Measurements from ENCODE around the gene CCDC201. TPM values are rescaled to one million over a fixed set of nuclear protein-coding genes. Genes with fewer than 3 reads are reported as not detected.
"Not testable (repeated sequence)": the region's sequence is repeated elsewhere in the genome, so short reads cannot be mapped to it uniquely, and the experiment has no call there.

Gene CCDC201
- total RNA-seq, 8 experiments from 2014 or later, result 0.09 to 0.28 (median 0.16) TPM; not detected in 4

- in situ Hi-C loops (cut with MboI; ENCODE audit: low pct_unique_long_range_greater_than_20kb in 2 of 9, low sequenced_read_pairs in 9 of 9, unreplicated experiment in 9 of 9); H3K4me3 ChIP-seq; ATAC-seq (replicated peaks in 6 of 8); H3K27ac ChIP-seq; H3K4me1 ChIP-seq (replicated peaks in 1 of 2): not testable (repeated sequence)
- no CpG with 5 or more reads among the region's 8 CpGs for WGBS, 10 experiments
Measured at GRCh38 chr7:45817016-45817415, 55.9 kb downstream of the CCDC201 start.

DNA sequence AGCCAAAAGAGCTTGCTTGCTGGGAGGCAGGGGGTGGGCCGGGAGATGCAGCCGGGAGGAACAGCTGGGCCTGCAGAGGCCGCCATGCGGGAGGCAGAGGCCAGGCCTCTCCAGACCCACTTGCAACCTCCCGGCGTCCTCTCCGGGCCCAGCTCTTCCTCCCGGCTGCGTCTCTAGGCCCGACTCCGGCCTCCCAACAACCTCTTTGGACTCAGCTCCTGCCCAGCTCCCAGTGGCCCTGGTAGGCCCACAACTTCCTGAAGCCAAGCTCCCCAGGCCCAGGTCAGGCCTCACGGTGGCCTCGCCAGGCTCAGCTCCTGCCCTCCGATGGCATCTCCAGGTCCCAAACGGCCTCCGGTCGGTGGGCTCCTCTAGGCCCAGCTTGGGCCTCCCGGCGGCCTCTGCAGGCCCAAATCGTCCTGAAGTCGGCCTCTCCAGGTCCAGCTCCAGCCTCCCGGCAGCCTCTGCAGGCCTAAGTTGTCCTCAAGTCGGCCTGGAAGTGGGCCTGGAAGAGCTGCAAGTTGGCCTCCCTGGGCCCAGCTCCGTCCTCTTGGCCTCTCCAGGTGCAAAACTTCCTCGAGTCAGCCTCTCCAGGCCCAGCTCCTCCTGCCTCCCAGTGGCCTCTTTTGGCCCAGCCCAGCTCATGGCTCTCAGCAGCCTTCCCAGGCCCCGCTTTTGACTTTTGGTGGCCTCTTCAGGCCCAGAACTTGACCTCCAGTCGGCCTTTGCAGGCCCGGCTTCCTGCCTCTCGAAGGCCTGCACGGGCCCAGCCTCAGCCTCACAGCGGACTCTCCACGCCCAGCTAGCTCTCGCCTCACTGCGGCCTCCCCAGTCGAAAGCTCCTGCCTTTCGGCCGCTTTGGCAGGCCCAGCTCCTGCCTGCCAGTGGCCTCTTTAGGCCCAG lies 58.4 kb downstream of the CCDC201 start:
- H3K27ac ChIP-seq; ATAC-seq (replicated peaks in 6 of 8); in situ Hi-C loops (cut with MboI; ENCODE audit: low pct_unique_long_range_greater_than_20kb in 2 of 9, low sequenced_read_pairs in 9 of 9, unreplicated experiment in 9 of 9); H3K4me3 ChIP-seq; H3K4me1 ChIP-seq (replicated peaks in 1 of 2): not testable (repeated sequence)
- 73 to 100% (median 88%) methylated on average over 1 to 8 of the region's 37 CpGs; no CpG with 5 or more reads in 4 of the 10 experiments for WGBS, 10 experiments

DNA sequence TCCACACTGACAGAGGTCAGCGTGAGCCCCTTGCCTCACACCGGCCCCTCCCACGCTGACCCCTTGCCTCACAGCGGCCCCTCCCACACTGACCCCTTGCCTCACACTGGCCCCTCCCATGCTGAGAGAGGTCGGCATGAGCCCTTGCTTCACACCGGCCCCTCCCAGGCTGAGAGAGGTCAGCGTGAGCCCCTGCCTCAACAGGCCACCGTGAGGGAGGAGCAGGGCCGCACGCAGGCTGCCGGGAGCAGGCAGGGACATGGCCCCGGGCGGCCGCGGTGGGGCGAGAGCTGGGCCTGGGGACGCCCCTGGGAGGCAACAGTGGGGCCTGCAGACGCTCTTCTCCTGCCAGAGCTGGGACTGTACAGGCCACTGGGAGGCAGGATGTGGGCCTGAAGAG lies 59.1 kb downstream of the CCDC201 start:
- H3K4me1 ChIP-seq (replicated peaks in 1 of 2); in situ Hi-C loops (cut with MboI; ENCODE audit: low pct_unique_long_range_greater_than_20kb in 2 of 9, low sequenced_read_pairs in 9 of 9, unreplicated experiment in 9 of 9): not testable (repeated sequence)
- WGBS, 10 experiments, result 60% methylated on average over 1 of the region's 18 CpGs; no CpG with 5 or more reads in 9 of the 10 experiments

DNA sequence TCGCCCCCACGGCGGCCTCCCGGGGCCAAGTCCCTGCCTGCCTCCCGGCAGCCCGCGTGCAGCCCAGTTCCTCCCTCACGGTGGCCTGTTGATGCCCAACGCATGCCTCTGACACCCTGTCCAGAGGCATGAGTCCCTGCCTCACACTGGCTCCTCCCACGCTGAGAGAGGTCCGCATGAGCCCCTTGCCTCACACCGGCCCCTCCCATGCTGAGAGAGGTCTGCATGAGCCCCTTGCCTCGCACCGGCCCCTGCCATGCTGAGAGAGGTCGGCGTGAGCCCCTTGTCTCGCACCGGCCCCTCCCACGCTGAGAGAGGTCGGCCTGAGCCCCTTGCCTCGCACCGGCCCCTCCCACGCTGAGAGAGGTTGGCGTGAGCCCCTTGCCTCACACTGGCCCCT lies 59.9 kb downstream of the CCDC201 start:
- in situ Hi-C loops (cut with MboI; ENCODE audit: low pct_unique_long_range_greater_than_20kb in 2 of 9, low sequenced_read_pairs in 9 of 9, unreplicated experiment in 9 of 9), result no loop called here
- ATAC-seq (replicated peaks in 6 of 8), result no peak
- Histone ChIP-seq H3K27ac (no peak overlapping the region), H3K4me3 (no peak overlapping the region), H3K4me1 (replicated peaks in 1 of 2) (no peaks in the 10 kb centered on the region)
- no CpG with 5 or more reads among the region's 24 CpGs for WGBS, 10 experiments

More for the DNA sequence above, 59.1 kb downstream of the CCDC201 start:
- H3K4me3 ChIP-seq; H3K27ac ChIP-seq; ATAC-seq (replicated peaks in 6 of 8): not testable (repeated sequence)

DNA sequence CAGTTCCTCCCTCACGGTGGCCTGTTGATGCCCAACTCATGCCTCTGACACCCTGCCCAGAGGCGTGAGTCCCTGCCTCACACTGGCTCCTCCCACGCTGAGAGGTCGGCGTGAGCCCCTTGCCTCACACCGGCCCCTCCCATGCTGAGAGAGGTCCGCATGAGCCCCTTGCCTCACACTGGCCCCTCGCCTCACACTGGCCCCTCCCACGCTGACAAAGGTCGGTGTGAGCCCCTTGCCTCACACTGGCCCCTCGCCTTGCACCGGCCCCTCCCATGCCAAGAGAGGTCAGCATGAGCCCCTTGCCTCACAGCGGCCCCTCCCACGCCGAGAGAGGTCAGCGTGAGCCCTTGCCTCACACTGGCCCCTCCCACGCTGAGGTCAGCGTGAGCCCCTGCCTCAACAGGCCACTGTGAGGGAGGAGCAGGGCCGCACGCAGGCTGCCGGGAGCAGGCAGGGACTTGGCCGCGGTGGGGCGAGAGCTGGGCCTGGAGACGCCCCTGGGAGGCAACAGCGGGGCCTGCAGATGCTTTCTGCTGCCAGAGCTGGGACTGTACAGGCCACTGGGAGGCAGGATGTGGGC lies 61.1 kb downstream of the CCDC201 start:
- H3K27ac ChIP-seq; ATAC-seq (replicated peaks in 6 of 8); H3K4me1 ChIP-seq (replicated peaks in 1 of 2); H3K4me3 ChIP-seq; in situ Hi-C loops (cut with MboI; ENCODE audit: low pct_unique_long_range_greater_than_20kb in 2 of 9, low sequenced_read_pairs in 9 of 9, unreplicated experiment in 9 of 9): not testable (repeated sequence)
- WGBS, 10 experiments, result 70% methylated on average over 2 of the region's 26 CpGs; no CpG with 5 or more reads in 9 of the 10 experiments

GRCh38 chr7:45810451-45811005 lies 62.4 kb downstream of the CCDC201 start:
- ATAC-seq (replicated peaks in 6 of 8); H3K4me3 ChIP-seq; in situ Hi-C loops (cut with MboI; ENCODE audit: low pct_unique_long_range_greater_than_20kb in 2 of 9, low sequenced_read_pairs in 9 of 9, unreplicated experiment in 9 of 9); H3K4me1 ChIP-seq (replicated peaks in 1 of 2); H3K27ac ChIP-seq: not testable (repeated sequence)
- no CpG with 5 or more reads among the region's 28 CpGs for WGBS, 10 experiments

Other genes with a start within 250 kb of the CCDC201 start
- gene IGFBP1, start 15.4 kb upstream of the CCDC201 start, total RNA-seq, result not detected
- gene IGFBP3, start 48.2 kb upstream of the CCDC201 start, total RNA-seq, result 100 to 1,000 TPM in 1 of 8 experiments, 10 to 100 TPM in 1, 1 to 10 TPM in 3, under 1 TPM in 1, not detected in 2; 0.92 to 187 (median 3.3) TPM